Osteoblast (primary cell): ENCODE data around the gene RPAIN. TPM values are rescaled to one million over a fixed set of nuclear protein-coding genes. Genes with fewer than 3 reads are reported as not detected.
"Not testable (repeated sequence)": the region's sequence is repeated elsewhere in the genome, so short reads cannot be mapped to it uniquely, and the experiment has no call there.

Experiments used
- DNase-seq: peaks from one replicate; pipeline ENCODE4 v3.0.0; 2011; ENCODE audit warnings: low spot score, mixed read lengths; ENCODE audit not compliant: insufficient read length; ENCODE audit errors: missing footprints
- H2AFZ ChIP-seq: 2 replicates; pipeline ENCODE4 v1.6.0; 2011; ENCODE audit warnings: mild to moderate bottlenecking, low read length
- H3K27ac ChIP-seq: 2 replicates; pipeline ENCODE4 v1.5.1; 2011; ENCODE audit warnings: mild to moderate bottlenecking, low read depth, low read length, moderate library complexity
- H3K27me3 ChIP-seq: 2 replicates; pipeline ENCODE4 v1.6.0; 2012; ENCODE audit warnings: mild to moderate bottlenecking, control low read depth, inconsistent platforms, low read length, moderate library complexity; ENCODE audit not compliant: insufficient read depth
- H3K36me3 ChIP-seq: 2 replicates; pipeline ENCODE4 v1.5.1; 2011; ENCODE audit warnings: mild to moderate bottlenecking, low read length, control low read depth, moderate library complexity; ENCODE audit not compliant: insufficient read depth
- H3K4me1 ChIP-seq: 2 replicates; pipeline ENCODE4 v1.5.1; 2011; ENCODE audit warnings: mild to moderate bottlenecking, low read length, control low read depth, moderate library complexity; ENCODE audit not compliant: insufficient read depth
- H3K4me2 ChIP-seq: 2 replicates; pipeline ENCODE4 v1.6.0; 2011; ENCODE audit warnings: mild to moderate bottlenecking, low read length; ENCODE audit not compliant: insufficient read depth
- H3K4me3 ChIP-seq: fragments of 200-600 bp; sonication (generic); 3 replicates; pipeline ENCODE4 v1.5.1; 2012; ENCODE audit warnings: mild to moderate bottlenecking, low read length, inconsistent platforms; ENCODE audit not compliant: insufficient read depth
- H3K79me2 ChIP-seq: 2 replicates; pipeline ENCODE4 v1.6.0; 2012; ENCODE audit warnings: mild to moderate bottlenecking, low read length, control low read depth, inconsistent platforms; ENCODE audit not compliant: insufficient read depth
- H3K9me3 ChIP-seq: 2 replicates; pipeline ENCODE4 v1.5.1; 2011; ENCODE audit warnings: low read depth, low read length, control low read depth
- H4K20me1 ChIP-seq: 2 replicates; pipeline ENCODE4 v1.6.0; 2012; ENCODE audit warnings: mild to moderate bottlenecking, low read length, control low read depth; ENCODE audit not compliant: insufficient read depth
- total RNA-seq: library from RNA; depleted of rRNA; stranded (reverse); fragments of >200 nt; gene quantifications from 2 replicates; pipeline ENCODE4 v1.2.3, GENCODE V29; 2012
- TF ChIP-seq, protein P1 (sequence below): IDR thresholded peaks from 2 replicates; pipeline ENCODE4 v1.5.1; 2011; ENCODE audit warnings: mild to moderate bottlenecking, low read depth, low read length, moderate library complexity; ENCODE audit errors: extremely low read depth

RPAIN gene
- total RNA-seq, 1 donor, result 40.2 TPM

DNA sequence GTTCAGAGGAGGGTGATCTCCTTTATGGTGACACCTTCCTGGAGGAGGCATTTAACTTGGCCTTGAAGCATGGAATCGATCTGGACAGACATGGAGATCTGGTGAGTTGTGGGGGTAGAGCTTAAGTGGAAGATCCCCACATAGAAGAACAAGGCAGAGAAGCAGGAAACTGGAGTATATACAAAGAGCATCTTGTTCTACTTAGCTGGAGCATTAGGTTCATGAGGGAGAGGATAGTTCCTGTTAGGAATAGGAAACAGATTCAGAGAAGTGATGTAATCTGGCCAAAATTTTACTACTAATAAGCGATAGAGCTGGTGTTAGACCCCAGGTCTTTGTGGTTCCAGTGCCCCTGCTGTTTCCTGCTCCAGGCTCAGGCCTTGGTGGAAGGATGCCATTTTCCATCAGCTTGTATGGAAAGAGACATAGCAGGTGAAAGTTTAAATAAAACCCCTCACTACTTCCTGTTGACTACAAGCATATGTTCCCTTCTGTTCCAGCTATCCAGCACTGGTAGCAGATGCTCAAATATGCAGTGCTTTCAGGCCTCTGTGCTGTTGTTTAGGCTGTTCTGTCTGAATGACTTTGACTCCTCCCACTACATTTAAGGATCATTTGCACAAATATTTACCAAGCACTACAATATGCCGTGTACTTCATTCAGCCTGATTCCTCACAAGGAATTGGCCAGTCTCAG lies 9.4 kb downstream of the RPAIN start:
- TF ChIP-seq, protein P1, sequence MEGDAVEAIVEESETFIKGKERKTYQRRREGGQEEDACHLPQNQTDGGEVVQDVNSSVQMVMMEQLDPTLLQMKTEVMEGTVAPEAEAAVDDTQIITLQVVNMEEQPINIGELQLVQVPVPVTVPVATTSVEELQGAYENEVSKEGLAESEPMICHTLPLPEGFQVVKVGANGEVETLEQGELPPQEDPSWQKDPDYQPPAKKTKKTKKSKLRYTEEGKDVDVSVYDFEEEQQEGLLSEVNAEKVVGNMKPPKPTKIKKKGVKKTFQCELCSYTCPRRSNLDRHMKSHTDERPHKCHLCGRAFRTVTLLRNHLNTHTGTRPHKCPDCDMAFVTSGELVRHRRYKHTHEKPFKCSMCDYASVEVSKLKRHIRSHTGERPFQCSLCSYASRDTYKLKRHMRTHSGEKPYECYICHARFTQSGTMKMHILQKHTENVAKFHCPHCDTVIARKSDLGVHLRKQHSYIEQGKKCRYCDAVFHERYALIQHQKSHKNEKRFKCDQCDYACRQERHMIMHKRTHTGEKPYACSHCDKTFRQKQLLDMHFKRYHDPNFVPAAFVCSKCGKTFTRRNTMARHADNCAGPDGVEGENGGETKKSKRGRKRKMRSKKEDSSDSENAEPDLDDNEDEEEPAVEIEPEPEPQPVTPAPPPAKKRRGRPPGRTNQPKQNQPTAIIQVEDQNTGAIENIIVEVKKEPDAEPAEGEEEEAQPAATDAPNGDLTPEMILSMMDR, result no peak
- Histone ChIP-seq H3K4me2 (no peak overlapping the region), H3K27ac (no peak overlapping the region), H3K9me3 (no peaks in the 10 kb centered on the region), H3K36me3 (peaks cover 69% of the 10 kb centered on the region), H3K27me3 (no peaks in the 10 kb centered on the region), H2AFZ (no peak overlapping the region), H3K79me2 (no peaks in the 10 kb centered on the region), H4K20me1 (peaks cover 3% of the 10 kb centered on the region), H3K4me1 (no peaks in the 10 kb centered on the region), H3K4me3 (no peak overlapping the region)
- DNase-seq, result peak; percentile 31

DNA sequence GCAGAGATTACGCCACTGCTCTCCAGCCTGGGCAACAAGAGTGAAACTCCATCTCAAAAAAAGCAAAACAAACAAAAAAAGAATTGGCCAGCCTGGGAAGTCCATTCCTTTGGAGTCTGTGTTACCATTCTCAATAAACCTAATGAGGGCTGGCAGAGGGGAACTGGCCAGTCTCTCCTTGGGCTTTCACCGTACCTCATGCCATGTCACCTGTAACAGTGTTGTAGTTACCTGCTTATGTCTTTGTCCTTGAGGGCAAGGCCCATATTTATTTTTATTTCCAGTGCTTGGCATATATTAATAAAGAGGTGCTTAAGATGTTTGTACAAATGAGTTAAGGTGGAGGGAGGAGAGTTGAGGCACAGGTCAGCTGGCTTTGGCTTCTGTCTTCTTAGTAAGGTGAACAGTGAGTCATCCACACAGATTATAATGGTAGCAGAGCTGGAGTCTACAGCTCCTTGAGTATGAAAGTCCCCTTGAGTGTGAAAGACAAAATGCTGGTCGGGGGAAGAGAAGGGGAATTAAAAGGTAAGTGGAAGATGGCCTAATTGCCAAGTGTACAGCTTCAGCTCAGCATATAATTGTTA lies 10.5 kb downstream of the RPAIN start:
- no peak overlapping the region for H3K4me3 ChIP-seq
- H3K4me1 ChIP-seq, result no peaks in the 10 kb centered on the region
- no peaks in the 10 kb centered on the region for H3K27me3 ChIP-seq
- H3K27ac ChIP-seq, result no peak overlapping the region
- peaks cover 8% of the 10 kb centered on the region for H4K20me1 ChIP-seq
- no peak overlapping the region for H3K4me2 ChIP-seq
- peaks cover 9% of the 10 kb centered on the region for H3K79me2 ChIP-seq
- no peak for DNase-seq
- TF ChIP-seq, protein P1, result no peak
- no peaks in the 10 kb centered on the region for H3K9me3 ChIP-seq
- no peak overlapping the region for H2AFZ ChIP-seq
- H3K36me3 ChIP-seq, result peaks cover 76% of the 10 kb centered on the region

DNA sequence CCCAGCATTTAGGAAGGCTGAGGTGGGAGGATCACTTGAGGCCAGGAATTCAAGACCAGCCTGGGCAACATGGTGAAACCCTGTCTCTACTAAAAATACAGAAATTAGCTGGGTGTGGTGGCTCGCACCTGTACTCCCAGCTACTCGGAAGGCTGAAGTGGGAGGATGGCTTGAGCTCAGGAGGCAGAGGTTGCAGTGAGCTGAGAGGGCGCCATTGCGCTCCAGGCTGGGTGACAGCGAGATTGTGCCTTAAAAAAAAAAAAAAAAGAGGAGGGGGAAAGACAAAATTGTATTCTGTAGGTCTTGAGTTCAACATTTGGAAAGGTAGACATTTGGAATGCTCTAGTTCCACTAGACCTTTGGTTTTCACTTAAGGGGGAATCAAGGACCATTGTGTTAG lies 11.3 kb downstream of the RPAIN start:
- not testable (repeated sequence) for H3K4me3 ChIP-seq, H3K9me3 ChIP-seq, H3K4me1 ChIP-seq, H4K20me1 ChIP-seq, H2AFZ ChIP-seq, H3K27ac ChIP-seq, DNase-seq, H3K4me2 ChIP-seq, H3K27me3 ChIP-seq
- peaks cover 14% of the 10 kb centered on the region for H3K79me2 ChIP-seq
- peaks cover 70% of the 10 kb centered on the region for H3K36me3 ChIP-seq

DNA sequence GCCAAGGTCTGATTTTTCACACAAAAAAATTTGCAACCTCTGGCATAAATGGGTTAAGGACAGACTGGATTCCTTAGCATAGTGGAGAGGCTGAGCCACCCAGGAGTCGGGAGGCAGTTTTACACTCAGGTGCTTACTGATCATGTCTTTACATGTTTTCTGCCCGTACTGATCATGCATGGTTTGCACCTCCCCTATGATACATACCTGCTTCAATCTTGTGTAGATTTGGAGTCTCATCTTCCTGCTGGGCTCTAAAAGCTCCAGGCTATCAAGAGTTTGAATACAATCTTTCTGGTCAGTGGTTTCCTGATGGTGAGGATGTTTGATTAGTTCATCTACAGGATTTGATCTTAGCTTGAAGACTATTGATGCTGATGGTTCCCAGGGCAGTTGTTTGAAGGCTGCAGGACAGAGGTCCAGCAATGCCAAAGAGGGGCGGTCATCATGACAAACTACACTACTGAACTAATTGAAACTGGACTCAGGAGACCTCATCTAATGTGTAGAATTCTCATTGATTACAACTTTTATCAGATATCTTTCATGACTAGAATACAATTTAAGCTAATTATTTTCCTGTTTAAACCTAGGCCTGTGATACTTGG lies 12.1 kb downstream of the RPAIN start:
- H3K27me3 ChIP-seq, result no peaks in the 10 kb centered on the region
- H4K20me1 ChIP-seq, result peaks cover 9% of the 10 kb centered on the region
- H3K36me3 ChIP-seq, result peaks cover 76% of the 10 kb centered on the region
- H3K4me2 ChIP-seq, result no peak overlapping the region
- H3K79me2 ChIP-seq, result peaks cover 22% of the 10 kb centered on the region
- H3K4me3 ChIP-seq, result no peak overlapping the region
- no peak overlapping the region for H2AFZ ChIP-seq
- DNase-seq, result no peak
- TF ChIP-seq, protein P1, result no peak
- H3K4me1 ChIP-seq, result no peaks in the 10 kb centered on the region
- no peaks in the 10 kb centered on the region for H3K9me3 ChIP-seq
- no peak overlapping the region for H3K27ac ChIP-seq
